GM19328 (cell line): Measurements from ENCODE around the gene HLA-F.
A peak's percentile ranks its signal among the peaks of the same experiment; 100 is the strongest.

Experiments
- ATAC-seq: cut with Tn5 transposase; IDR thresholded peaks from one replicate; pipeline ENCODE4 v1.9.1; 2021; ENCODE audit warnings: mild to moderate bottlenecking, moderate library complexity; ENCODE audit not compliant: unreplicated experiment

The HLA-F gene

DNA sequence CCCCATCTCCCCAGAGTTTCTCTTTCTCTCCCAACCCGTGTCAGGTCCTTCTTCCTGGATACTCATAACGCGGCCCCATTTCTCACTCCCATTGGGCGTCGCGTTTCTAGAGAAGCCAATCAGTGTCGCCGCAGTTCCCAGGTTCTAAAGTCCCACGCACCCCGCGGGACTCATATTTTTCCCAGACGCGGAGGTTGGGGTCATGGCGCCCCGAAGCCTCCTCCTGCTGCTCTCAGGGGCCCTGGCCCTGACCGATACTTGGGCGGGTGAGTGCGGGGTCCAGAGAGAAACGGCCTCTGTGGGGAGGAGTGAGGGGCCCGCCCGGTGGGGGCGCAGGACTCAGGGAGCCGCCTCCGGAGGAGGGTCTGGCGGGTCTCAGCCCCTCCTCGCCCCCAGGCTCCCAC is at the start of gene HLA-F:
HLA-F (plus strand) TSS at position 173 of the 404 bp plus-strand sequence; CDS start at position 203, 30 bp downstream.
- peak; percentile 83 for ATAC-seq

DNA sequence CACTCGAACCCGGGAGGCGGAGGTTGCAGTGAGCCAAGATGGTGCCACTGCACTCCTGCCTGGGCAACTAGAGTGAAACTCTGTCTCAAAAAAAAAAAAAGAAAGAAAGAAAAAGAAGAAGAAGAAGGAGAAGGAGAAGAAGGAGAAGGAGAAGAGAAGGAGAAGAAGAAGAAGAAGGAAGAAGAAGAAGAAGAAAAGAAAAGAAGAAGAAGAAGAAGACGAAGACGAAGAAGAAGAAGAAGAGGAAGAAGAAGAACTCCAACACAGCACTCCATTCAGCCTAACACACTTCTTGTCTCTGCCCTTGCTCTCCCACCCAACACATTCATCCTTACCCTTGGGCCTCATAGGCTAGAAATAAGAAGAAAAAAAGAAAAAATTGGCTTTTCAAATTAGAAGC is 49.2 kb upstream of the HLA-F start:
- ATAC-seq: no peak

DNA sequence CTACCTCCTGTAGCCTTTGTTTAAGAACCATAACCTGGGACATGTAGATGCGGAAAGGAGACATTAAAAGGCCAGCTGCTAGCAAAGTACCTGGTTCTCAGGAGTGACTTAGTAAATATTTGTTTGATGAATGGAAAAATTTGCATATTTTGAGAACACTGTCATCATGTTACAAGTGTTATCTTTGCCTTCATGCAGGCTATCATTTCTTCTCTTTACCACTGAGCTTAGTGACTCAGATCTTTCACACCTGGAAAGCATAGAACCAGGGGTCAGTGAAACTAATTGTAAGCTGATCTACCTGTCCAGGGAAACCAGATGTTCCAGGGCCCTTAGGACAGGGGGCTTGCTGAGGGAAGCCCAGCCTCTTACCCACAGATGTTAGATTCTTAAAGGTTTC is 47.7 kb upstream of the HLA-F start:
- ATAC-seq: no peak

DNA sequence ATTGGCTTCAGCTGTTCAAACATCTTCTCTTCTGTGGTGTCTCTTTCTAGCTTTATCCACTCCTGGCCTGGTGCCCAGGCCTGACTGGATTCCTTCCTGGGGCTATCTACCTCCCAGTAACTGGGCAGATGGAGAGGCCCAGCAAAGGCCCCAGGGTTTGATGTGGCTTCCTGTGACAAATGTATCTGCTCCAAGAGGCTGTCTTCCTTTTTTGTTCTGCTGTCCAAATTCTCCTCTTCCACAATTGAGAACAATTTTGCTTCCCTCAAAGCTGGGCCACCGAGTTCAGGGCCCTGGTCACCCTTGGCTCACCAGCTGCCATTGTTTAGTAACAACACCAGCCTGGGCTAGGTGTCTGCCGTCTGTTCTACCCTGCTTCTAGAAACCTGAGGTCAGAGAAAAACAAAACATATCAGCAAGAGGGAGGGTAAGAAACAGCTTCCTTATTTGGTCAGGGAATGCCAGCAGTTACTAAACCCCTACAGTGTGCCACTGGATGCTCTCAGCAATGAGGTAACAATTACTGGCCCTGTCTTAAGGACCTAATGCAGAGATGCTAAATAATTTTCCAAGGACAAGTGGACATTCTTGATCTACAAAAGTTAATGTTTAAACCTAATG is 46.1 kb upstream of the HLA-F start:
- ATAC-seq: no peak

DNA sequence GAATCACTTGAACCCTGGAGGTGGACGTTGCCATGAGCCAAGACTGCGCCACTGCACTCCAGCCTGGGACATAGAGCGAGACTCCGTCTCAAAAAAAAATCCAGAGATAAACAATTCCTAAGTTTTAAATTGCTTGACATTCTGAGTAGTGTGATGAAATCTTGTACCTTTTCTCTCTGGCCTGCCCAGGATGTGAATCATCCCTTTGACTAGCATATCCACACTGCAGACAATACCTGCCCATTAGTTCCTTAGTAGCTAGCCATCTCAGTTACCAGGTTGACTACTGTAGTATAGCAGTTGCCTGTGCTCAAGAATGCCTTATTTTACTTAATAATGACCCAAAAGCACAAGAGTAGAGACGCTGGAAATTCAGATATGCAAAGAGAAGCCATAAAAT is 45.1 kb upstream of the HLA-F start:
- ATAC-seq: no peak

DNA sequence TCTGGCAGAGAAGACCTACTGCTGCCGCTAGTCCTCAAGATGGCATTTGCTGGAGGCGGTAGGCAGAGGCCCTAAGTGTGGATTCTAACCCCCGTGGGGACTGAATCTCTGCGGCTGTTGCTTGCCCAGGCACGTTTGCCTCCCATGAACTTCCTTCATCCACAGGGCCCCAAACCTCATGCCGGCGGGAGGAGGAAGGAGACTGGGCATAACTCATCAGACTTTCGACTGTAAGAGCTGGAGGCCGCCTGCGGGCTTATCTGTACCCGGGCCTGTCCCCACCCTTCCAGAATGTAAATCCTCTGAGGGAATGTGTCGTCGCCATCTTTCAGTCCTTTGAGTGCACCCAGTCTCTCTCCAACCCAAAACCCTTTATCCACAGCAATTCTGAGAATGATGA is 43.3 kb upstream of the HLA-F start:
- no peak for ATAC-seq

DNA sequence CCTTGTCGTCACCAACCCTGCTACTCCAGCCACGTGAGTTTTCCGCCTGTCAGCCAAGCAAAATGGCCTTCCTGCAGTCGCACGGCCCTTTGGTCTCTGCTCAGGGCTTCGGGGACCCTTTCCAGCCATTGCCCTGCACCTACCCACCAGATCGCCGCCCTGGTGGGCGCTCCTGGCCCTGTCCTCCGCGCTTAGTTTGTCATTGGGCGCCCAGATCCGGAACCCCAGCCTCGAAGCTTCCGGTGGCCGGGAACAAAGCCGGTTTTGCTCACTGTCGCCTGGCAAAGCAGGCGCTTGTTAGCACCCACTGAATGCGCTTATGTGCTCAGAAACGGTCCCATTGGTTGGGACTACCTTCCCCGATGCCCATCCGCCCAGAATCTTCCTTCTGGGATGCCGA is 42.8 kb upstream of the HLA-F start:
- ATAC-seq: no peak

DNA sequence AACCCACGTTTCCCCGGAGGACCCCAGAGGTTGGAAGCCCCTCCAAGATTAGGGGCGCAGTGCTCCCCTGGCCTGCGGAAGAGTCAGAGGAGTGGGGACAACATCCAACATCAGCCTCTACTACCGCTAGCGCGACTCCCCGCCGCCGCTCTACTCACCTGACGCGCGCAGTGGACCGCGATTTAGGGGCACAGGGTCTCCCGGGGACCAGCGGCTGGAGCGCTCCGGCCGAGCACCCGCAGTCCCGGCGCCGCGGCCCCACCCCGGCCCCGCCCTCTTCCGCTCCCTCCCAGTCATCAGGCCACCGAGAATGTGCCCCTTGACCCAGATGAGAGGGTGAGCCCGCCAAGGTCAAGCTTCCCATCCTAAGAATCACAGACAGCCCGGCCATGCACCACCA is 42.3 kb upstream of the HLA-F start, which contains the start of gene ZFP57:
ZFP57 (minus strand) TSS at position 249 of the 400 bp plus-strand sequence. CDS start 4,149 bp downstream, outside the sequence.
- no peak for ATAC-seq

DNA sequence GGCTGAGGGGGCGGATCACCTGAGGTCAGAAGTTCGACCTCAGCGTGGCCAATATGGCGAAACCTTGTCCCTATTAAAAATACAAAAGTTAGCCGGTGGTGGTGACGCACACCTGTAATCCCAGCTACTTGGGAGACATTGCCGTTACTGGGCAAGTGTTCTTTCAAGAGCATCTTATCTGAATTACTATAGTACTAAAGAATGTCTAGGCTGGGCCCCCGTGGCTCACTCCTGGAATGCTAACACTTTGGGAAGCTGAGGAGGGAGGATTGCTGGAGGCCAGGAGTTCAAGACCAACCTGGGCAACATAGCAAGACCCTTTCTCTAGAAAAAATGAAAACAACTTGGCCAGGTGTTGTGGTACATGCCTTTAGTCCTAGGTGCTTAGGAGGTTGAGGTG is 41.4 kb upstream of the HLA-F start:
- ATAC-seq: no peak

DNA sequence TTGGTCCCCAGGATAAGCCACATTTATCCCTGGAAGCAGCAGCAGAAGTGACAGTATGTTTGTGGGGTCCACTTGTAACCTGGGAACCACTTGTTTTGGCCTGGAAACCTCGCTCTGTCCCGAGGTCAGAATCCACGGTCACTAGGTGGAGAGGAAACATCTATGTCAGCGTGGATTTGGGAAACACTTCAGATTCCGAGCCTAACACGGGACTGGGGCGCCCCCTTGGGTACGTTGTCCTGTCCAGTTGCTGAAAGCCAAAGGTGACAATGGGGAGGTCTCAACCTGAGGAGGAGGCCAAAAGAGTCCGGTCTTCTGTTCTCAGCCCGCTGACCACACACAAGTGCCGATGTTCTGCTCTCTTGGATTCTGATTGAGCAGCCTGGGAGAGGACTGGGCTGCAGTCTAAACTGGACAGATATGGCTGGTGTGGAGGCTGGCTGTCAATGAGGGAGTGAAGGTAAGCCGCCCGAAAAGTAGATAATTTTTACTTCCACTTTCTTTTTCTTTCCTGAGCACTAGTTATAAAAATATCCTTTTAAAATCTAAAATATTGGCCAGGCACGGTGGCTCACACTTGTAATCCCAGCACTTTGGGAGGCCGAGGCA is 37.4 kb upstream of the HLA-F start:
- no peak for ATAC-seq

DNA sequence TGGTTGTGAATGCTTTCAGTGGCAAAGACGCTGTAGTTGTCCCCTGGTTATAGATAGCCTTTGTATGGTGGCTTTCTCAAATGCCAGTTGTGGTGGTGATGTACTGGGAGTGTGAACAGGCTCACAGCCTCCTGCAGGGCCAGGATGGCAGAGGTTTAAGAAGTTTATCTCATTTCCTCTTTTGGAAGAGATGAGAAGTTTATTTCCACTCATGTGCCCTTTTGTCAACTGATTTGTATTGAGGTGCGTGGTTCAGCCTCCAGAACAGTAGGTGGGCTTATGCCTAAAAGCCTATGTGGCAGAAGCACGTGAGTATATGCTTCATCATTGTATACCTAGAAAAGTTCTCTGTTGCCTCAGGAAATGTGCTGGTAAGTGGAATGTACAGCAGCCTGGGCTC is 28.6 kb upstream of the HLA-F start:
- no peak for ATAC-seq

DNA sequence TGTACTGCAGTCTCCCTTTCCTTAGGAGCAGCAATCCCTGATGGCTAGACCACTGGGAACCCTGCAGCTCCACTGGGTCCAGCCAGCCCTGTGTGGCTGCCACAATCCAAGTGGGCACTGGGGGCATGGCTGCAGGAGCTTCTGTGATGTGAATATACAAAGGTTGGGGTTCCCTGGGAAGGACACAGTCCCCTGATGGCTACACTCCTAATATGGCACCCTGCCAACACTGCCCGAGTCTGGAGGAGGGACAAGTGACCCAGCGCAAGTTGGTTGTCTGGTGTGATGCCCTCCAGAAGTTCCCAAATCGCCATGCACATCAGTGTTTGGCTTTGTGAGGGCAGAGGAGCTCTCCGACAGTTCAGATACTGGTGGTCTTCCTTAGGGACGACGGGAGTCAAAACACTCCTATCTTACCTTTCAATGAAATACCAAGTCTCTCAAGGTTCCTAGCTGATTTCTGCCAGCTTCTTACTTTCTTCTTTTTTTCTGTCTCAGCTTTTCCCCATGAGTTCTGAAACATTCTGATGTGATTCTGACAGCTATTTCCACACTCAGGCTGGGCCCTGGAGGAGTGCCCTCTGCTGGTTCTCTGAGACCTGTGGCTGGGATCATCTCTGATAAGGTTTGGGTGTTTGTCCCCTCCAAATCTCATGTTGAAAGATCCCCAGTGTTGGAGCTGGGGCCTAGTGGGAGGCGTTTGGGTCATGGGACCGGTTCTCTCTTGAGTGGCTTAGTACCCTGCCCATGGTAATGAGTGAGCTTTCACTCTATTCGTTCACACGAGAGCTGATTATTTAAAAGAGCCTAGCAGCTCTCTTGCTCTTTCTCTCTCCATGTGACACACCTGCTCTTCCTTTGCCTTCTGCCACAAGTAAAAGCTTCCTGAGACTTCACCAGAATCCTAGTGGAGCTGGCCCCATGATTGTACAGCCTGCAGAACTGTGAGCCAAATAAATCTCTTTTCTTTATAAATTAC is 26.8 kb upstream of the HLA-F start:
- no peak for ATAC-seq

DNA sequence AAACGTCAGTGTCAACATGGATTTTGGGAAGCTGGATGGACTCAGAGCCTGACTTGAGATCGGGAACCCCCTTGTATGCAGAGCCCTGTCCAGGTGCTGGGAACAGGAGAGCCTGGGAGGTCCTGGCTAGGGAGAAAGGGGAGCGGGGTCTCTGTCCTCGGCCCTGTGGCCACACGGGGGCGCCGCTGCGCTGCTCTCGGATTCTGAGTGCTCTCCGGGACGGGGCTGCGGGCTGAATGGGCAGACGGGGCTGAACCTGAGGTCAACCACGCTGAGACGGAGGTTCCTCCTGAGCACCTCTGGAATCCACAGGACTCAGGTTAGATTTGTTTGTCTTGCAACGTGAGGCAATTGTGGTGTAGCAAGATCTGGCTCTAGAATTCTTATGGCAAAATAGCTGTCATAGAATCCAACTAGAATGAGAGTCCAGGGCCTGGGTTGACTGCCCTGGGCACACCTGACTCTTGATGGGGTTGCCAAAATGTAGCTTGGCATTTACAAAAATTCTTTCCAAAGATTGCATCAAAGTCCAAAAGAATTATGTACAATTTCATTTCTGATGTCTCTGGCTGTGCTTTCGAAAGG is 20.6 kb upstream of the HLA-F start:
- ATAC-seq: no peak

DNA sequence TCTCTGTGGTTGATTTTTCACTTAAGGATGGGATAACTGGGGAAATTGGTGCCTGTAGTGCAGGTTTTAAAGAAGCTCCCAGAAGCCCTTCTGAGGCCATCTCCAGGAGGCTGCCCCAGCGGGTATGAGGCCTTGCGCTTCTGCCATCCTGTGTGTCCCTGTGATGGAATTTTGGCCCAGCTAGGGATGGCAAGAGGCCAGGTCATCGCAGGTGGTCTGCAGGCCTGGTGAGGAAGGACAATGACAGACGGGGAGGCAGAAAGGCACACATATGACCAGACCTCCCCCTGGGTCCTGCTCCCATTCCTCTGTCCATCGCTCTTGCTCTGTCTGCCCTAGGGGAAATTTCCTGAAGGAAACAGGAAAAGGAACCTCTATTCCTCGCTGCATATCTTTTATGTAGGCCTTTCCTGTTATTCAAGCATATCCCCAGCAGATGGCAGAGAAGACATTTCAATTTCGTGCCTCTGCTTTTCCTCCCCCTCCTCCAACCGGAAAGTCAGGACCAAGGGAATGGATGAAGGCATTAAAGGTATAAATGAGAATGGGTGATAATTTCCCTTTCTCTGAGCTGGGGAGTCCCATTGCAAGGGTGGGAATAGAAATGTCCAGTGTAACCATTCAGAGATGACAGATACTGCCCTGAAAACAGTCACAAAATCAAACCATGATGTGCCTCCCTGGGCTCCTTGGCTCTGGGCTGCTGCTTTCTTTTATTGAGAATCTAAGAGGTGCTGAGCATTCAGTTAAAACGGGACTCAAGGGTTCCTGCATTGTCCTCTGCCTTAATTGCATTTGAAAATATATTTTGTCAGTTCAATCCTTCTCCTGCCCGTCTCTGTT is 17.6 kb upstream of the HLA-F start:
- ATAC-seq: no peak

DNA sequence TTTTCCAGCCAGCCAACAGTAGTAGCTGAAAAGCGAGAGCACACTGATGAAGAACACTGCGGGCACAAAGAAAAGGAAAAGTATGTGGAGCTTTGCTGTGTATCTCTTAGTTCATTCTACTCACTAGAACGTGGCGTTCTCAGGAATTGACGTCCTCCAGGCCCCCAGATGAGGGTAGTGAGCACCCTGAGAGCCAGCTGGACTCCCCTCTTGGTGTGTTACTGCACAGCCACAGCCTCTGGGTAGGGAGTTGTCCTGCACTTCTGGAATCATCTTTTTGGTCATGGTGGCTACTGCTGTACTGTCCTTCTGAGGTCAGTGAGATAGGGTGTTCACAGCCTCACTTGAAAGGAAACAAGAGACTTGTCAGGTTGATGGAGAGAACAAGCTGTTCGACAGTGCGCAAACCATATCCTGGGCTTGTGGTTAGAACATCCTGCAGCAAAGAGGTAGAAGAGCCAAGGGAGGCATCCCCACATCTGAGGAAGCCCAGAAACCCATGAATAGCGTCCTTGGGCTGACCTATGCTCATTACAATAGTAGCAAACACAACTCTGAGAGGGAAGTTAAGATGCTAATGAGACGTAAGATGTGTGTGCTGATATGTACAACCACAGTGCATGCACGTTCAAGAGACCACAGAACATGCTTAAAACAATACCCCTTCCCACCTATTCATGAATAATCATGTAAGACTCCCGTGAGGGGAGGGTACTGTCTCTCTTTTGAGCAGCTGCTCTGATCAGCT is 14.6 kb upstream of the HLA-F start:
- ATAC-seq: no peak

DNA sequence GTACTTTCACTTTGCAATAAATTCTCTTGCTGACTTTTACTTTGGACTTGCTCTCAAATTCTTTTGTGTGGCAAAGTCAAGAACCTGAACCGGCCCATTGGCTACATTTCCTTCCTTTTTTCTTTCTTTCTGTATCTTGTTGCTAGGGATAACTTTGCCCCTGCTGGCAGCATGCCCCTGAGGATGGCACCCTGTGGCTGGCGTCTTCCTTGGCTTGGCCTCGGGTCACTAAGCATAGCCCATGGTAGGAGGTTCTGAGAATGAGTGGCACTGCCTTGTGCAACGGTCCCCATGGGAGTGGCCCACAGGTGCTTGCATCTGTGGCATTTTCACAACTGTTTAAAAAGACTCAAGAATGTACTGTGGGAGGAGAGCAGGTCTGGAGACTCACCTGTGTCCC is 14.0 kb upstream of the HLA-F start:
- ATAC-seq: no peak

DNA sequence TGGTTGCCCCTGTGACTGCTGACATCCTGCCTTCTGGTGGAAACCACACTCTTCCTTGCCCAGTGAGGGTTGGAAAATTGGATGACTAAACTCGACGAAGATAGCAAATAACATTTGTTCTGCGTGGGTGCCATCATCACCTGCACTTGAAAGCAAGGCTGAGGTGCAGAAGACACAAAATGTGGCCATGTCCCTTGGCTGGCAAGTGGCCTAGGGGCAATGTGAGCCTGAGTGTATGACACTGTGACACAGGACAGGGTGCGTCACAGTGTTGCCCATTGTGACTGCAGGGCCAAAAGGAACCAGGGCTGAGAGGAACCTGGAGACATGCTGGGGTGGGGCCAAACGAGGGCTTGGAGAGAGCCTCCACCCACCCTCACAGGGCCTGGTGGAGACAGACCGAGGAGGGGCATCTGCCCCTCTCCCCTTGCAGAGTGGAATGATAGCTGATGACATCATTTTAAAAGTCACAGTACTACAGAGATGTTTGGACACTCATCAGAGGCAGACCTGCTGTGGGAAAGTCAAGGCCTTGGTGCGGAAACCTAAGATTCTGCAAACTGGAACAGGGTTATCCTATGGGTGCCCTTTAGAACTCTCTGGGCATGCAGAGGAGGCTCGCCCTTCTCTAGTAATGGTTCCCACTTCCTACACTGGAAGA is 12.8 kb upstream of the HLA-F start:
- no peak for ATAC-seq

DNA sequence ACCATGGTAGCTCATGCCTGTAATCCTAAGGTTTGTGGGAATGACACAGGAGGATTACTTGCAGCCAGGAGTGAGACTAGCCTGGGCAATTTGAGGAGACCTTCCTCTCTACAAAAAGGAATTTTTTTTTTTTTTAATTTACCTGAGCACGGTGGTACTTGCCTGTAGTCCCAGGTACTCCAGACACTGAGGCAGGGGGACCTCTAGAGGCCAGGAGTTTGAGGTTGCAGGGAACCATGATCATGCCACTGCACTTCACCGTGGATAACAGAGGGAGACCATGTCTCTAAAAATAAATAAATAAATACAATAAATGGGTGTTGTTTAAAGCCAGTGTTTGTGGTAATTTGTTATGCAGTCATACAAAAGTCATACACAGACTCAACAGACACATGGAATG is 2.4 kb upstream of the HLA-F start:
- ATAC-seq: no peak
